ENCODE results near the gene PKNOX2.

Gene PKNOX2

DNA sequence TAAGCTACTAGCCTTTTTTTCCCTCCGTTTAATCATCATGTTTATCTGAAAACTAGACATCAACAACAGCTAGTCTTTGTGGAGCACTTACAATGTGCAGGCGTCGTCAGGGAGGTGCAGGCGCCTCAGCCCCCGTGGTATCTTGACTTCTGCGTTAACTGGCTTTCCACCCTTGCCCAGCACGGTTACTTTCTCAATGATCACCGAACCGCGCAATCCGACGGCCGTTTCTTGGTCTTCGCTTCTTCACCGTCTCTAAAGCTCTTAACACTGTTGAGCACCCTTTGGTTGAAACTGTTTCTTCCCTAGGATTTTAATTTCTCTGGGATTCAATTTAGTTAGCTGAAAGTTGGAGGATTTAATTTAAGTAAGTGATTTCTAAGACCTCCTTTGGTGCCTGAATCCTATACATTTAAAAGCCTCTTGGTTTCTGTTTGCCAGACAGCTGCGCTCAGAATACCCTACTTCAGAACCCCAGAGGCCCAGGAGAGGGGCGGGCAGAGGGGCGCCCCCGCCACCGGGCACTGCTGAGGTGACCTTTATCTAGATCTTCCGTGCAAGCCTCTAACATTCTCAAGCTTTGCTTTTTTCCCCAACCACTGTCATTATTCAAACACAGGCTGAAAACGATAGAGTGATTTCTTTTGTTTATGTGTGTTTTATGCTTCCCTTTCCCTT is 35.1 kb upstream of the PKNOX2 start:
- Histone ChIP-seq H3K27me3 (ENCODE audit: insufficient read depth, low read length, poor library complexity) (peaks cover 12% of the 10 kb centered on the region), H3K27ac (ENCODE audit: low read length) (no peak overlapping the region), H3K9me3 (ENCODE audit: insufficient read depth, low read length, severe bottlenecking) (no peaks in the 10 kb centered on the region), H3K4me3 (ENCODE audit: low read depth in 1 of 2, low read length in 2 of 2) (no peak overlapping the region), H2AFZ (ENCODE audit: low read depth, low read length) (no peak overlapping the region), H3K36me3 (ENCODE audit: insufficient read depth, low read length) (no peaks in the 10 kb centered on the region), H3K4me1 (ENCODE audit: insufficient read depth, low read length) (no peaks in the 10 kb centered on the region), H3K79me2 (ENCODE audit: insufficient read depth, low read length) (no peaks in the 10 kb centered on the region), H4K20me1 (ENCODE audit: insufficient read depth, low read length) (no peaks in the 10 kb centered on the region), H3K9ac (ENCODE audit: low read depth, low read length) (no peak overlapping the region), H3K4me2 (ENCODE audit: insufficient read depth, low read length) (no peak overlapping the region)
- no peak for DNase-seq
- TF ChIP-seq, protein P1, sequence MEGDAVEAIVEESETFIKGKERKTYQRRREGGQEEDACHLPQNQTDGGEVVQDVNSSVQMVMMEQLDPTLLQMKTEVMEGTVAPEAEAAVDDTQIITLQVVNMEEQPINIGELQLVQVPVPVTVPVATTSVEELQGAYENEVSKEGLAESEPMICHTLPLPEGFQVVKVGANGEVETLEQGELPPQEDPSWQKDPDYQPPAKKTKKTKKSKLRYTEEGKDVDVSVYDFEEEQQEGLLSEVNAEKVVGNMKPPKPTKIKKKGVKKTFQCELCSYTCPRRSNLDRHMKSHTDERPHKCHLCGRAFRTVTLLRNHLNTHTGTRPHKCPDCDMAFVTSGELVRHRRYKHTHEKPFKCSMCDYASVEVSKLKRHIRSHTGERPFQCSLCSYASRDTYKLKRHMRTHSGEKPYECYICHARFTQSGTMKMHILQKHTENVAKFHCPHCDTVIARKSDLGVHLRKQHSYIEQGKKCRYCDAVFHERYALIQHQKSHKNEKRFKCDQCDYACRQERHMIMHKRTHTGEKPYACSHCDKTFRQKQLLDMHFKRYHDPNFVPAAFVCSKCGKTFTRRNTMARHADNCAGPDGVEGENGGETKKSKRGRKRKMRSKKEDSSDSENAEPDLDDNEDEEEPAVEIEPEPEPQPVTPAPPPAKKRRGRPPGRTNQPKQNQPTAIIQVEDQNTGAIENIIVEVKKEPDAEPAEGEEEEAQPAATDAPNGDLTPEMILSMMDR (IDR thresholded peaks at IDR 0.05; ENCODE audit: borderline replicate concordance, extremely low read depth, low read length, poor library complexity, severe bottlenecking), result no peak
- no peak for TF ChIP-seq EZH2 (IDR thresholded peaks at IDR 0.05; ENCODE audit: borderline replicate concordance, low read depth, low read length, severe bottlenecking)
- no peak for ATAC-seq (ENCODE audit: insufficient read depth, low read depth)

DNA sequence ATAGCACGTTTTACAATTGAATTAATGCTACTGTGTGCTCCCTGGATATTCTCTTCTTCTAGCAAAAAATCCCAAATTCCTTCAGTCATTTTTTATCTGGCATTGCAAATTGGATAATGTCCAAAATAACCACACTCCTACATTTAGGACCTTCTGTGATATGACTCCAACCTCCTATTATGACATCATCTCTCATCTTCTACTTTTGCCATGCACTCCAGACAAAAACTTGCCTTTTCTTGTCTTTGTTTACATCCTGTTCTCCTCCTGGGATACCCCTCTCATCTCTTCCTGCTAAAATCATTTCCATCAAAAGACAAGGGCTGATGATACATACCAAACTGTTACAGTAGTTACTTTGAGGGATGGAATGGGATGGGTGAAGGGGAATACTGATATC is 32.5 kb upstream of the PKNOX2 start:
- Histone ChIP-seq H3K4me3 (ENCODE audit: low read depth in 1 of 2, low read length in 2 of 2) (no peak overlapping the region), H3K9ac (ENCODE audit: low read depth, low read length) (no peak overlapping the region), H3K4me2 (ENCODE audit: insufficient read depth, low read length) (no peak overlapping the region), H3K79me2 (ENCODE audit: insufficient read depth, low read length) (no peaks in the 10 kb centered on the region), H3K27ac (ENCODE audit: low read length) (no peak overlapping the region), H3K27me3 (ENCODE audit: insufficient read depth, low read length, poor library complexity) (peaks cover 19% of the 10 kb centered on the region), H4K20me1 (ENCODE audit: insufficient read depth, low read length) (no peaks in the 10 kb centered on the region), H3K9me3 (ENCODE audit: insufficient read depth, low read length, severe bottlenecking) (no peaks in the 10 kb centered on the region), H3K4me1 (ENCODE audit: insufficient read depth, low read length) (no peaks in the 10 kb centered on the region), H3K36me3 (ENCODE audit: insufficient read depth, low read length) (no peaks in the 10 kb centered on the region), H2AFZ (ENCODE audit: low read depth, low read length) (no peak overlapping the region)
- TF ChIP-seq EZH2 (IDR thresholded peaks at IDR 0.05; ENCODE audit: borderline replicate concordance, low read depth, low read length, severe bottlenecking), result no peak
- TF ChIP-seq, protein P1 (IDR thresholded peaks at IDR 0.05; ENCODE audit: borderline replicate concordance, extremely low read depth, low read length, poor library complexity, severe bottlenecking), result no peak
- DNase-seq (no peak), ATAC-seq (ENCODE audit: insufficient read depth, low read depth) (no peak)

DNA sequence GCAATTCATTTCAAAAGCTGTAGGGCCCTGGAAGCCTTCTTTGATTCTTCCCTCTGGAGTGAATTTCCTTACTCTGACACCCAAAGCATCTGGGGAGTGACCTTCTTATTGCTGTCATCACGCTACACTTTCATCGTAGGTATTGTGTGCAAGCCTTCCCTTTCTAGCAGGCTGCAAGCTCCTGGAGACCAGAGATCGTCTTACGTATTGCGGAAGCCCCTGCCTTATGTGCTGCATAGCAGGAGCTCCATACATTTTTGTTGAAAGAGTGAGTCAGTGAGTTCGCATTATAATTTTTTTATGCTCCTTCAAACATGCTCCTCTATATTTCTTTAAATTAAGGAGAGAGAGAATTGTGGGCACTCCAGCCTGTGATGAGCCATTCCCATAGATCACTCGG is 32.0 kb upstream of the PKNOX2 start:
- no peak overlapping the region for H3K27ac ChIP-seq (ENCODE audit: low read length)
- no peaks in the 10 kb centered on the region for H3K9me3 ChIP-seq (ENCODE audit: insufficient read depth, low read length, severe bottlenecking)
- DNase-seq, result no peak
- no peak overlapping the region for H3K4me2 ChIP-seq (ENCODE audit: insufficient read depth, low read length)
- no peak overlapping the region for H3K4me3 ChIP-seq (ENCODE audit: low read depth in 1 of 2, low read length in 2 of 2)
- H3K4me1 ChIP-seq (ENCODE audit: insufficient read depth, low read length), result no peaks in the 10 kb centered on the region
- no peak overlapping the region for H2AFZ ChIP-seq (ENCODE audit: low read depth, low read length)
- H4K20me1 ChIP-seq (ENCODE audit: insufficient read depth, low read length), result no peaks in the 10 kb centered on the region
- H3K27me3 ChIP-seq (ENCODE audit: insufficient read depth, low read length, poor library complexity), result peaks cover 19% of the 10 kb centered on the region
- no peak for TF ChIP-seq EZH2 (IDR thresholded peaks at IDR 0.05; ENCODE audit: borderline replicate concordance, low read depth, low read length, severe bottlenecking)
- TF ChIP-seq, protein P1 (IDR thresholded peaks at IDR 0.05; ENCODE audit: borderline replicate concordance, extremely low read depth, low read length, poor library complexity, severe bottlenecking), result no peak
- H3K79me2 ChIP-seq (ENCODE audit: insufficient read depth, low read length), result no peaks in the 10 kb centered on the region
- H3K9ac ChIP-seq (ENCODE audit: low read depth, low read length), result no peak overlapping the region
- ATAC-seq (ENCODE audit: insufficient read depth, low read depth), result no peak
- H3K36me3 ChIP-seq (ENCODE audit: insufficient read depth, low read length), result no peaks in the 10 kb centered on the region
